ENCODE results near the gene PICALM. TPM values are rescaled to one million over a fixed set of nuclear protein-coding genes. Genes with fewer than 3 reads are reported as not detected.
"Not testable (repeated sequence)": the region's sequence is repeated elsewhere in the genome, so short reads cannot be mapped to it uniquely, and the experiment has no call there.

Gene PICALM
- total RNA-seq, 1 donor from 2014 or later, result 137 TPM

GRCh38 chr11:85960678-85961077, 108.2 kb downstream of the PICALM start:
- H3K4me1 Mint-ChIP-seq (ENCODE audit: unreplicated experiment), result peaks cover 25% of the 10 kb centered on the region
- peaks cover 61% of the 10 kb centered on the region for H3K36me3 Mint-ChIP-seq
- H3K9me3 Mint-ChIP-seq, result no peaks in the 10 kb centered on the region
- H3K4me3 Mint-ChIP-seq, result no peak overlapping the region
- no peaks in the 10 kb centered on the region for H3K27me3 Mint-ChIP-seq
- no peak for TF ChIP-seq CTCF (conservative IDR thresholded peaks at IDR 0.05)
- no peak for DNase-seq (ENCODE audit: extremely low spot score, unreplicated experiment)
- H3K27ac Mint-ChIP-seq, result no peak overlapping the region

GRCh38 chr11:85955531-85955930, 113.4 kb downstream of the PICALM start:
- Mint-ChIP-seq H3K4me1 (ENCODE audit: unreplicated experiment) (peaks cover 16% of the 10 kb centered on the region), H3K9me3 (peaks cover 7% of the 10 kb centered on the region), H3K27ac (peak overlapping the region; percentile 16), H3K4me3 (no peak overlapping the region), H3K27me3 (no peaks in the 10 kb centered on the region), H3K36me3 (peaks cover 38% of the 10 kb centered on the region)
- TF ChIP-seq CTCF (conservative IDR thresholded peaks at IDR 0.05), result no peak
- DNase-seq (ENCODE audit: extremely low spot score, unreplicated experiment), result no peak

GRCh38 chr11:85953491-85954143, 115.3 kb downstream of the PICALM start:
- Mint-ChIP-seq H3K27ac (no peak overlapping the region), H3K9me3 (peaks cover 9% of the 10 kb centered on the region), H3K4me3 (no peak overlapping the region), H3K27me3 (no peaks in the 10 kb centered on the region), H3K36me3 (peaks cover 25% of the 10 kb centered on the region), H3K4me1 (ENCODE audit: unreplicated experiment) (peaks cover 17% of the 10 kb centered on the region)
- no peak for DNase-seq (ENCODE audit: extremely low spot score, unreplicated experiment)
- TF ChIP-seq CTCF (conservative IDR thresholded peaks at IDR 0.05), result no peak

- not testable (repeated sequence) for H3K27me3 Mint-ChIP-seq; H3K4me3 Mint-ChIP-seq; DNase-seq (ENCODE audit: extremely low spot score, unreplicated experiment); H3K27ac Mint-ChIP-seq
- Mint-ChIP-seq H3K36me3 (peaks cover 16% of the 10 kb centered on the region), H3K4me1 (ENCODE audit: unreplicated experiment) (peaks cover 21% of the 10 kb centered on the region), H3K9me3 (peaks cover 12% of the 10 kb centered on the region)
Observed at GRCh38 chr11:85952108-85952485, 116.8 kb downstream of the PICALM start.

GRCh38 chr11:85951428-85952107, 117.3 kb downstream of the PICALM start:
- no peak overlapping the region for H3K27ac Mint-ChIP-seq
- H3K4me1 Mint-ChIP-seq (ENCODE audit: unreplicated experiment), result peaks cover 21% of the 10 kb centered on the region
- H3K4me3 Mint-ChIP-seq, result no peak overlapping the region
- no peak for DNase-seq (ENCODE audit: extremely low spot score, unreplicated experiment)
- TF ChIP-seq CTCF (conservative IDR thresholded peaks at IDR 0.05), result no peak
- peaks cover 12% of the 10 kb centered on the region for H3K9me3 Mint-ChIP-seq
- peaks cover 14% of the 10 kb centered on the region for H3K36me3 Mint-ChIP-seq
- H3K27me3 Mint-ChIP-seq, result no peaks in the 10 kb centered on the region

- H3K27ac Mint-ChIP-seq, result peak overlapping the region; percentile 24
- peaks cover 10% of the 10 kb centered on the region for H3K36me3 Mint-ChIP-seq
- DNase-seq (ENCODE audit: extremely low spot score, unreplicated experiment), result no peak
- TF ChIP-seq CTCF (conservative IDR thresholded peaks at IDR 0.05), result no peak
- H3K4me1 Mint-ChIP-seq (ENCODE audit: unreplicated experiment), result peaks cover 21% of the 10 kb centered on the region
- no peaks in the 10 kb centered on the region for H3K27me3 Mint-ChIP-seq
- H3K9me3 Mint-ChIP-seq, result peaks cover 12% of the 10 kb centered on the region
- H3K4me3 Mint-ChIP-seq, result no peak overlapping the region
Observed at GRCh38 chr11:85951049-85951405, 117.9 kb downstream of the PICALM start.

Measured in type B pancreatic cell (in vitro differentiated cells).